Fibroblast of pulmonary artery (primary cell): Measurements from ENCODE around the gene DNAJB13.
A peak's percentile ranks its signal among the peaks of the same experiment; 100 is the strongest.

Experiments used
- DNase-seq: peaks from one replicate; pipeline ENCODE4 v3.0.0-alpha.2; 2010; ENCODE audit warnings: low read depth
- H3K4me3 ChIP-seq: replicated peaks from 2 replicates; pipeline ENCODE4 v1.5.1; 2011; ENCODE audit warnings: low read depth, mild to moderate bottlenecking, control low read depth, low read length, moderate library complexity
- TF ChIP-seq, protein P1 (sequence below): IDR thresholded peaks from 2 replicates; pipeline ENCODE4 v1.5.1; 2011; ENCODE audit warnings: mild to moderate bottlenecking, control low read depth, low read length, inconsistent platforms; ENCODE audit errors: missing control alignments

Gene DNAJB13

DNA sequence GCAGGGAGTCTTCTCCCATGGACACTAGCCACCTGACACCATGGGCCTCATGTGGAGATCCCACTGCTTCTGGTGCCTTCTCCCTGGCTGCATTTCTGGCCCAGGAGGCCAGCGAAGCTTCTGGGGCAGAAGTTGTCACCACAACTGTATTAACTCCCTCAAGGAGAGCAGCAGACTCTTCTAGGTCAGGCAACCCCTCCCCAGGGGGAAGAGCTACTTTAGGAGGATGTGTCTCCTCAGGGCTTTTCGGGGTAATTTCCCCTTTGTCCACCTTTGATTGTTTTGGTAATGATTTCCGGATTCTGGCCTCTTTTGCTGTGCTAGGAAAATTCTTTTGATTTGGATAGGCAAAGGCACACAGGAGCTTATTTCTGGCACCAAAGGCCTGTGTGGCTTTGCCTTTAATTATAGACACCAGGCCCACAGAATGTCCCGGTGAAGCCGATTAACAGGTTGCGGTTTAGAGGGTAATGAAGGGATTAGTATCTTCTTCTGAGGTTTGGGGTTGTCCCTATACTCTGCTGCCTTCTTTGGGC is 40.7 kb downstream of the DNAJB13 start:
- DNase-seq = no peak
- TF ChIP-seq, protein P1, sequence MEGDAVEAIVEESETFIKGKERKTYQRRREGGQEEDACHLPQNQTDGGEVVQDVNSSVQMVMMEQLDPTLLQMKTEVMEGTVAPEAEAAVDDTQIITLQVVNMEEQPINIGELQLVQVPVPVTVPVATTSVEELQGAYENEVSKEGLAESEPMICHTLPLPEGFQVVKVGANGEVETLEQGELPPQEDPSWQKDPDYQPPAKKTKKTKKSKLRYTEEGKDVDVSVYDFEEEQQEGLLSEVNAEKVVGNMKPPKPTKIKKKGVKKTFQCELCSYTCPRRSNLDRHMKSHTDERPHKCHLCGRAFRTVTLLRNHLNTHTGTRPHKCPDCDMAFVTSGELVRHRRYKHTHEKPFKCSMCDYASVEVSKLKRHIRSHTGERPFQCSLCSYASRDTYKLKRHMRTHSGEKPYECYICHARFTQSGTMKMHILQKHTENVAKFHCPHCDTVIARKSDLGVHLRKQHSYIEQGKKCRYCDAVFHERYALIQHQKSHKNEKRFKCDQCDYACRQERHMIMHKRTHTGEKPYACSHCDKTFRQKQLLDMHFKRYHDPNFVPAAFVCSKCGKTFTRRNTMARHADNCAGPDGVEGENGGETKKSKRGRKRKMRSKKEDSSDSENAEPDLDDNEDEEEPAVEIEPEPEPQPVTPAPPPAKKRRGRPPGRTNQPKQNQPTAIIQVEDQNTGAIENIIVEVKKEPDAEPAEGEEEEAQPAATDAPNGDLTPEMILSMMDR = no peak
- H3K4me3 ChIP-seq = no peak overlapping the region

DNA sequence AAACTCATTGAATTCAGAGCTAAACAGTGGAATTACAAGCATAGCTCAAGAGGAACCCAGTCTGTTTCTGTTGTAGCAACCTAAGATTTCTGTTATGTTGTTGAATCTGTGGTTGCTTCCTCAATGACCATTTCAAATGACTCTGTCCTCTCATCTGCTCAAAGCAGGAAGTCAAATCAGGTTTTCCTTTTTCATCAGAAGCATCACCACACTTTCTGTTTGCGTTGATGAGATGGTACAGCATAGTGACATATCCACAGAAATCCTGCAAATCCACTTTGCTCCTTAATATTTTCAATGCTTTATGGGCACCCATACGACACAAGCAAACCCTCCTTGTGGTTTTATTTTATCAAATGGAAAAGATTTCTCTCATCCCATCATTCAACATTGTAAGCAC is 44.4 kb downstream of the DNAJB13 start:
- H3K4me3 ChIP-seq = no peak overlapping the region
- TF ChIP-seq, protein P1 = no peak
- peak; percentile 16 for DNase-seq

DNA sequence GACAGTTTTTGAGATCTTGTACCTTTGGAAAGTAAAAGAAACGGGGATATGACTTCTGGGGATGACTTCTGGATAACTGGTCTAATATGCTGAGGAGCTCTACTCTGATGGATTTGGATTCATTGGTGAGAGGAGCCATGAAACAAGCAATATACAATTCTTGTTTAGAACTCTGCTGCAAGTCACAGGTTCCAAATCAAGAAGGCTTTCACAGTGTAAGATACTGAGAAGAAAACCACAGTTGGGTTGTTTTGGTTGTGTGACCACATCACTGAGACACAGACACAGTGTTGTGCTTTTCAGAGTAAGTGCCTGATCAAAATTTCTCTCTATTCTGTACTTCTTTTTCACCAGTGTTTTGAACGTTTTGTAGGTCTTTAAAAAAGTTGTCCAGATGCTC is 44.9 kb downstream of the DNAJB13 start:
- TF ChIP-seq, protein P1 = no peak
- no peak overlapping the region for H3K4me3 ChIP-seq
- no peak for DNase-seq

DNA sequence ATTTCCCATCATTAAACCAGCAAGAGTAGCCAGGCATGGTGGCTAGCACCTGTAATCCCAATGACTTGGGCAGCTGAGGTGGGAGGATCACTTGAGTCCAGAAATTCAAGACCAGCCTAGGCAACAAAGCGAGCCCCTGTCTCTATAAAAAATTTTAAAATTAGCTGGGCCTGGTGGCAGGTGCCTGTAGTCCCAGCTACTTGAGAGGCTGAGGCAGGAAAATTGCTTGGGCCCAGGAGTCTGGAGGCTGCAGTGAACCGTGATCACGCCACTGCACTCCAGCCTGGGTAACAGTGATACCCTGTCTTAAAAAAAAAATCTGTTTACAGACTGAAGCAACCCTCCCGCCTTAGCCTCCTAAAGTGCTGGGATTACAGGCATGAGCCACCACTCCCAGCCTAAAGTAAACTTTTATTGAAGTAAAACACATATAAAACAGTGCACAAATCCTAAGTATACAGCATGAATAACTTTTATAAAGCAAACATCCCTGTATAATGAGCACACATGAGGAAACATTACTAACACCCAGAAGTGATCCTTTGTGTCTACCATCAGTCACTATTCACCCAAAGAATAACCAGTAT is 45.4 kb downstream of the DNAJB13 start:
- H3K4me3 ChIP-seq = no peak overlapping the region
- no peak for DNase-seq
- TF ChIP-seq, protein P1 = no peak

DNA sequence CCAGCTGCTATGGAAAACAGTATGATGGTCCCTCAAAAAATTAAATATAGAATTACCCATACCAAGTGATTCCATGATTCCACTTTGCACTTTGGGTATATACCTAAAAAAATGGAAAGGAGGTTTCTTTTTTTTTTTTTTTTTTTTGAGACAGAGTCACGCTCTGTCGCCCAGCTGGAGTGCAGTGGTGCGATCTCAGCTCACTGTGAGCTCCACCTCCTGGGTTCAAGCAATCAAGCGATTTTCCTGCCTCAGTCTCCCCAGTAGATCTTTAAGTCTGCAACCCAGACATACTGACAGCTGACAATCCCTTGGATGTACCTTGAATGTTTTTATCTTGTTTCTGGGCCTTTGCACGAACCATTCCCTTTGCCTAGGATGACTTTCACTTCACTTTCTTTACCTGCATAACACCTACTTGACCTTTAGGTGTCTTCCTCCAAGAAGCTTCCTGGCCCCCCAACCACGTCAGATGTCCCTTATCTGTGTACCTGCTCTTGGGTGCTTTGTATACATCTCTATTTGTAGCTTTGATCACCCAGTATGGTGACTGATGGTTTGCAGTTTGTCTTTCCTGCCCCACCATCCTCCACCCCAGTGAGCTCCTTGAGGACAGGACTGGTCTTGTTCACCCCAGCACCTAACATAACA is 46.4 kb downstream of the DNAJB13 start:
- TF ChIP-seq, protein P1 = no peak
- DNase-seq = no peak

DNA sequence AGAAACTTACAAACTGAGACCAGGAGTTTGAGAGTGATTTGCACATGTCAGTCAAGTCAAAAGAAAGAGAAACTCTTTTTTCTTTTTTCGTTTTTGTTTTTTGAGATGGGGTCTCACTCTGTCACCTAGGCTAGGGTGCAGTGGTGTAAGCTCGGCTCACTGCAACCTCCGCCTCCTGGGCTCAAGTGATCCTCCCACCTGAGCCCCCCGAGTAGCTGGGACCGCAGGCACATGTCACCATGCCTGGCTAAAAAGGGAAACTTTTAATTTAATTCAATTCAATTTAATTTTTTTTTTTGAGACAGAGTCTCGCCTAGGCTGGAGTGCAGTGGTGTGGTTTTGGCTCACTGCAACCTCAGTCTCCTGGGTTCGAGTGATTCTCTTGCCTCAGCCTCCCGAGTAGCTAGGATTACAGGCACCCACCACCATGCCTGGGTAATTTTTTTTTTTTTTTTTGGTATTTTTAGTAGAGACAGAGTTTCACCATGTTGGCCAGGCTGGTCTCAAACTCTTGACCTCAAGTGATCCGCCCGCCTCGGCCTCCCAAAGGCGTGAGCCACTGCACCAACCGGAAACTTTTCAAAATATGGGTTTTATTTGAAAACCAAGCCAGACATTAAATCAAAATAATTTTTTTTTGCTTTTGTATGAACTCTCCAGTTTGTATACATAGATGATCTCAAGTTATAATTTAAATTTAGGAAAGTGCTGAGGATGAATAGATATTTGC is 48.2 kb downstream of the DNAJB13 start:
- TF ChIP-seq, protein P1 = no peak
- H3K4me3 ChIP-seq = no peak overlapping the region
- no peak for DNase-seq

More for the DNA sequence above, 46.4 kb downstream of the DNAJB13 start:
- H3K4me3 ChIP-seq = no peak overlapping the region
